Subcutaneous abdominal adipose tissue (tissue), 5 donors: Measurements from ENCODE around the gene SPAG9.

Experiments
- H3K27ac ChIP-seq: one replicate; pipeline ENCODE4 v1.7.0; 2013; ENCODE audit warnings: low read depth, mild to moderate bottlenecking, inconsistent platforms, low read length, moderate library complexity
- H3K27me3 ChIP-seq, 5 donors: one replicate each; pipeline ENCODE4 v1.7.0; 2013; ENCODE audit warnings: low read length in 5 of 5, inconsistent platforms in 1 of 5; ENCODE audit not compliant: control insufficient read depth in 5 of 5, insufficient read depth in 4 of 5
- H3K36me3 ChIP-seq, 5 donors: one replicate each; pipeline ENCODE4 v1.7.0; 2013; ENCODE audit warnings: low read length in 5 of 5; ENCODE audit not compliant: control insufficient read depth in 5 of 5, insufficient read depth in 5 of 5
- H3K4me1 ChIP-seq, 5 donors: one replicate each; pipeline ENCODE4 v1.7.0; 2013; ENCODE audit warnings: low read length in 5 of 5, mild to moderate bottlenecking in 3 of 5, moderate library complexity in 1 of 5; ENCODE audit not compliant: control insufficient read depth in 5 of 5, insufficient read depth in 5 of 5
- H3K4me3 ChIP-seq, 5 donors: one replicate each; pipeline ENCODE4 v1.7.0; 2013; ENCODE audit warnings: low read length in 5 of 5, low read depth in 1 of 5
- H3K9ac ChIP-seq, 5 donors: one replicate each; pipeline ENCODE4 v1.7.0; 2013; ENCODE audit warnings: low read length in 5 of 5, mild to moderate bottlenecking in 4 of 5, moderate library complexity in 3 of 5
- H3K9me3 ChIP-seq, 5 donors: one replicate each; pipeline ENCODE4 v1.7.0; 2013; ENCODE audit warnings: low read length in 5 of 5; ENCODE audit not compliant: control insufficient read depth in 5 of 5
- donor health status: healthy.
- donor health status: healthy.
- donor health status: healthy.
- donor health status: healthy.
- donor health status: healthy.

SPAG9 gene

DNA sequence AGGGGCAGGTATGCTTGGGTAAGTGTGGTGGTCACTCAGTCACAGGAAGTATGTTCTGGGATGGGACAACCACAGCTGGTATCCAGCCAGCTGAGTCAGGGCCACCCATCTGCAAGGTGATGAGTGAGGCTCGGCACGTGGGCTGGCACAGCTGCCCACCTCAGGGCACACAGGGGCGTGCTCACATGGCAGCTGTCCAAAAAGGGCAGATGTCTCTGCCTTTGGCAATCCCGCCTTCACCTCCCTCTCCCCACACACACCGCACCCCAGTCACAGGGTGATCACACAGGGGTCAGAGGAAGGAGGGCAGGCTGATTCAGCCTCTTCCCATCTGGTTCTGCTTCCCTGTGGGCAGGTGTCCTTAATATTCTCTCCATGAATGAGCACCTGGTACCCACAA, 168.7 kb downstream of the SPAG9 start:
- H3K36me3 ChIP-seq, result no peaks in the 10 kb centered on the region
- peaks cover 0 to 3% (median 0%) of the 10 kb centered on the region in 5 donors for H3K27me3 ChIP-seq
- H3K27ac ChIP-seq, result no peak overlapping the region
- H3K9me3 ChIP-seq, result no peaks in the 10 kb centered on the region
- H3K4me1 ChIP-seq, result peaks cover 9 to 54% (median 53%) of the 10 kb centered on the region in 5 donors
- no peak overlapping the region for H3K9ac ChIP-seq
- no peak overlapping the region for H3K4me3 ChIP-seq

DNA sequence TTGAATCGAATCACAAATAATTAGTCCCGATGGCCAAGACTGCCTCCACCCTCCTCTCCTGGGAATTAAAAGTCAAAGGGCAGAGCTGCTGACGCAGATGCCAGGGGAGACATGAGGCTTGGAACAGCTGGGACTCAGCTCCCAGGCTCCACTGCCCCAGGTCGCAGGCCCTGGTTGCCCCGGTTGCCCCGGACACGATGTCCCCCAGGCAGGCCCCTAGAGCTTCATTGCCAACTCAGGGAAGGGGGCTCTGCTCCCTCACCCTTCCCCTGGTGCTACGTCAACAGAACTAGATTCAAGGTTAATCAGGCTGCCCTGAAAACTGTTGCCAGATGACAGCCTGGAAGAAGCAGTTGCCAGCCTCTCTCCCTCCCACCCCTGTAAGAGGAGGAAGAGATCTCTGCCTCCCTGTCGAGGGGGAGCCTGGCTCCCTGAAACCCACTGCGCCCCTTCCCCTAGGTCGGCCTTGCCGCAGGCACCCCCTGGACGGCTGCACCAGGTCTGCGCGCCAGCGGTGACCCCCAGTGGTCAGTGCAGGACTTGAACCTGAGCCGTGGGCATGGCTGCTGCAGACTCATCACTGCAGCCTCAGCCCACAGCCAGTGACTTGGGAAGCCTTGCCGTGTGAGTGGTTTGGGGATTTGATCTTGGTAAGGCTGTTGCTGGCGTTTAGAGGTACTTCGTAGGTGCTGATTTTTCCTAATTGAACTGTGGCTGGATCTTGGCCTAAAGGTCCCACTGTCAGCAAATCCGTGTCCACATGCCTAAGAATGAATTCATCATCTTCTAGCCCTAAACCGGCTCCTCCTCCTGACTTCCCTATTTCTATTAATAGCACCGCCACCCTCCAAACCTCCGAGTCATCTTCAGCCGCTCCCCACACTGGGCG, 170.4 kb downstream of the SPAG9 start:
- Histone ChIP-seq H3K36me3 (no peaks in the 10 kb centered on the region), H3K27ac (peak overlapping the region; percentile 75), H3K9ac (peak overlapping the region in 3 of 5 donors; percentile 22 to 71 (median 48)), H3K4me3 (peak overlapping the region; percentile 22 to 60 (median 52)), H3K9me3 (no peaks in the 10 kb centered on the region), H3K27me3 (peaks cover 0 to 3% (median 0%) of the 10 kb centered on the region in 5 donors), H3K4me1 (peaks cover 6 to 48% (median 43%) of the 10 kb centered on the region in 5 donors)

- H3K4me3 ChIP-seq, result no peak overlapping the region
- H3K4me1 ChIP-seq, result peaks cover 6 to 46% (median 42%) of the 10 kb centered on the region in 5 donors
- peak overlapping the region; percentile 75 for H3K27ac ChIP-seq
These were observed 171.3 kb downstream of the SPAG9 start for GRCh38 chr17:50949128-50949988.

GRCh38 chr17:50948711-50949110, 172.0 kb downstream of the SPAG9 start:
- Histone ChIP-seq H3K9ac (peak overlapping the region in 1 of 5 donors; percentile 20), H3K27ac (peak overlapping the region; percentile 29), H3K36me3 (no peaks in the 10 kb centered on the region), H3K4me1 (peaks cover 6 to 46% (median 43%) of the 10 kb centered on the region in 5 donors), H3K9me3 (no peaks in the 10 kb centered on the region), H3K4me3 (no peak overlapping the region), H3K27me3 (no peaks in the 10 kb centered on the region)

More at GRCh38 chr17:50949128-50949988, 171.3 kb downstream of the SPAG9 start:
- Histone ChIP-seq H3K9me3 (no peaks in the 10 kb centered on the region), H3K36me3 (no peaks in the 10 kb centered on the region), H3K27me3 (no peaks in the 10 kb centered on the region), H3K9ac (peak overlapping the region in 3 of 5 donors; percentile 20 to 71 (median 56))

GRCh38 chr17:50947782-50948543, 172.7 kb downstream of the SPAG9 start:
- H3K9ac ChIP-seq, result no peak overlapping the region
- no peaks in the 10 kb centered on the region for H3K9me3 ChIP-seq
- no peaks in the 10 kb centered on the region for H3K36me3 ChIP-seq
- H3K4me1 ChIP-seq, result peaks cover 6 to 47% (median 43%) of the 10 kb centered on the region in 5 donors
- peak overlapping the region; percentile 29 for H3K27ac ChIP-seq
- no peaks in the 10 kb centered on the region for H3K27me3 ChIP-seq
- no peak overlapping the region for H3K4me3 ChIP-seq

DNA sequence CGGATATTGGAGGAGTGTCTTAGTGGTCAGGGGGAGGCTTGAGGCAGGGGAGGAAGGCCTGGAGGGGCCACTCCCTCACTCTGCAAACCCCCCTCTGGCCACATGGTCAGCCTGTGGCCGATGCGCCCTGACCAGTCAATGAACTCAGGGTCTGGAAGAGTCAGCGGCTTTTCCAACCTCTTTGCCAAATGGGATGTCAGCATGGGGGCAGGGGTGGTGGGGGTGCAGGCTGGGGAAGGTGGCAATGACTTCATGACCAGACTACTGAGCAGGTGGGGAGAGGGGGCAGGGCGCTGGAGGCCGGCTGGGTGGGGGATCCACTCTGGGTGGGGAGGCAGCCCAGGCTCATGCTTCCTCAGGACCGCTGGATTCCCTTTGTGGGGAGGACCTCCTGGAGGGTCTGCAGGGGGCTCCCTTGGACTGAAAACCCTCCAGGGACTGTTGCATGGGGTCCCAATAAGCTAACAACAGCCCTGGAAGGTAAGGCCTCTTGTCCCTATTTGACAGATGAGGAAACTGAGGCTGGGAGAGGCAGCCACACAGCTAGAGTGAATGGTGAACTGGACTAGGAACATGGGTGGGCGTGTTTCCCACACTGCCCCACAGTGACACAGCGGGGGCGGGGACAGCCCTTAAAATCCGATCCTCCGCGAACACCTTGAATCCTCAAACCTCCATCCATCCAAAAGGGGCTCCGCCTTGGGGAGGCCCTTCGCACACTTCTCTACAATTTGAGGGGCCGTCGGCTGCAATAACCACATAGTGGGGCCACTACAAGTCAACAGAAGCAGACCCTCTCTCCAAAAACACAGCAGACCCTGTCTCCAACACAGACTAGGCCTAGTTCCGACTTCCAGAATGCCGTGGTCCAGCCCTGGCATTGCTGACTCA, 173.5 kb downstream of the SPAG9 start:
- H3K4me3 ChIP-seq, result no peak overlapping the region
- no peaks in the 10 kb centered on the region for H3K9me3 ChIP-seq
- no peak overlapping the region for H3K9ac ChIP-seq
- no peak overlapping the region for H3K27ac ChIP-seq
- no peaks in the 10 kb centered on the region for H3K27me3 ChIP-seq
- peaks cover 6 to 47% (median 43%) of the 10 kb centered on the region in 5 donors for H3K4me1 ChIP-seq
- no peaks in the 10 kb centered on the region for H3K36me3 ChIP-seq

- peaks cover 6 to 47% (median 43%) of the 10 kb centered on the region in 5 donors for H3K4me1 ChIP-seq
- H3K36me3 ChIP-seq, result no peaks in the 10 kb centered on the region
- no peak overlapping the region for H3K4me3 ChIP-seq
- H3K9ac ChIP-seq, result no peak overlapping the region
- no peaks in the 10 kb centered on the region for H3K9me3 ChIP-seq
- no peak overlapping the region for H3K27ac ChIP-seq
- no peaks in the 10 kb centered on the region for H3K27me3 ChIP-seq
These were observed 174.3 kb downstream of the SPAG9 start for GRCh38 chr17:50946223-50946890.

- H3K27ac ChIP-seq, result no peak overlapping the region
These were observed 174.9 kb downstream of the SPAG9 start for GRCh38 chr17:50945779-50946222.

More at GRCh38 chr17:50945779-50946222, 174.9 kb downstream of the SPAG9 start:
- no peak overlapping the region for H3K4me3 ChIP-seq
- H3K9me3 ChIP-seq, result no peaks in the 10 kb centered on the region
- peaks cover 5 to 45% (median 41%) of the 10 kb centered on the region in 5 donors for H3K4me1 ChIP-seq
- no peak overlapping the region for H3K9ac ChIP-seq
- no peaks in the 10 kb centered on the region for H3K36me3 ChIP-seq
- no peaks in the 10 kb centered on the region for H3K27me3 ChIP-seq
